Keratinocyte (primary cell): Measurements from ENCODE around the gene SOCS1. TPM values are rescaled to one million over a fixed set of nuclear protein-coding genes. Genes with fewer than 3 reads are reported as not detected.

ENCODE experiments used
- DNase-seq: peaks from one replicate; pipeline ENCODE4 v3.0.0-alpha.2; 2011; ENCODE audit warnings: low read depth, missing footprints, low spot score
- FAIRE-seq: peaks from 2 replicates; lab custom pipeline; 2011; peaks lifted over from hg19 to GRCh38; lab: Jason Lieb, UNC
- H2AFZ ChIP-seq: 2 replicates; pipeline ENCODE4 v1.6.0; 2012; ENCODE audit warnings: low read length, control low read depth, inconsistent platforms; ENCODE audit not compliant: control insufficient read depth
- H3K27ac ChIP-seq: 2 replicates; pipeline ENCODE4 v1.5.1; 2011; ENCODE audit warnings: low read length; ENCODE audit not compliant: control insufficient read depth, insufficient read depth
- H3K27me3 ChIP-seq: 3 replicates; pipeline ENCODE4 v1.6.0; 2011; ENCODE audit warnings: low read length; ENCODE audit not compliant: control insufficient read depth, insufficient read depth; ENCODE audit errors: extremely low read depth
- H3K36me3 ChIP-seq, 2 experiments: 2 replicates in 1 of 2; 3 replicates in 1 of 2; pipeline ENCODE4 v1.5.1; 2011; ENCODE audit warnings: low read length in 2 of 2, mild to moderate bottlenecking in 1 of 2; ENCODE audit not compliant: control insufficient read depth in 2 of 2, insufficient read depth in 2 of 2; ENCODE audit errors: extremely low read depth in 1 of 2
- H3K4me1 ChIP-seq: 3 replicates; pipeline ENCODE4 v1.5.1; 2011; ENCODE audit warnings: low read length; ENCODE audit not compliant: control insufficient read depth, insufficient read depth; ENCODE audit errors: extremely low read depth
- H3K4me2 ChIP-seq: 3 replicates; pipeline ENCODE4 v1.6.0; 2011; ENCODE audit warnings: low read depth, low read length; ENCODE audit not compliant: control insufficient read depth, insufficient read depth; ENCODE audit errors: extremely low read depth
- H3K4me3 ChIP-seq, 3 experiments: fragments of 200-600 bp in 1 of 3; sonication (generic) in 1 of 3; 2 replicates in 2 of 3; 3 replicates in 1 of 3; pipeline ENCODE4 v1.5.1; 2011 to 2016; ENCODE audit warnings: low read length in 3 of 3, mild to moderate bottlenecking in 3 of 3, control low read depth in 2 of 3, inconsistent platforms in 1 of 3, low read depth in 1 of 3, mixed read lengths in 1 of 3, mixed run types in 1 of 3, moderate library complexity in 1 of 3; ENCODE audit not compliant: control insufficient read depth in 2 of 3, insufficient read depth in 2 of 3; ENCODE audit errors: extremely low read depth in 1 of 3
- H3K79me2 ChIP-seq: 2 replicates; pipeline ENCODE4 v1.6.0; 2012; ENCODE audit warnings: low read length; ENCODE audit not compliant: control insufficient read depth, insufficient read depth
- H3K9ac ChIP-seq: 3 replicates; pipeline ENCODE4 v1.6.0; 2011; ENCODE audit warnings: low read length; ENCODE audit not compliant: control insufficient read depth, insufficient read depth; ENCODE audit errors: extremely low read depth
- H3K9me1 ChIP-seq: 3 replicates; pipeline ENCODE4 v1.6.0; 2011; ENCODE audit warnings: low read length; ENCODE audit not compliant: control insufficient read depth, insufficient read depth; ENCODE audit errors: extremely low read depth
- H3K9me3 ChIP-seq: 2 replicates; pipeline ENCODE4 v1.5.1; 2012; ENCODE audit warnings: low read depth, low read length; ENCODE audit not compliant: control insufficient read depth
- H4K20me1 ChIP-seq: 3 replicates; pipeline ENCODE4 v1.6.0; 2011; ENCODE audit warnings: low read length; ENCODE audit not compliant: control insufficient read depth, insufficient read depth; ENCODE audit errors: extremely low read depth
- EZH2 ChIP-seq: IDR thresholded peaks from one replicate; pipeline ENCODE4 v1.6.1; 2012; ENCODE audit warnings: inconsistent platforms, mild to moderate bottlenecking, low read length, moderate library complexity
- dilution Hi-C: fragments of 300-500 bp; cut with MboI; formaldehyde crosslinking; loops from one replicate; pipeline ENCODE4 v1.7.0; 2020; ENCODE audit warnings: low sequenced_read_pairs; ENCODE audit not compliant: extremely low pct_ligation_motif_present
- polyA minus RNA-seq, 3 experiments: library from RNA; depleted of rRNA, polyadenylated mRNA; stranded (reverse); fragments of >200 nt; gene quantifications; 1 replicate in 1 of 3; 2 replicates in 1 of 3; 3 replicates in 1 of 3; pipeline ENCODE4 v1.2.3, GENCODE V29; 2011
- polyA plus RNA-seq, 5 experiments: library from polyadenylated mRNA; depleted of rRNA in 3 of 5; stranded (reverse) in 3 of 5; stranded (forward) in 1 of 5; unstranded in 1 of 5; fragments of >200 nt; gene quantifications; 1 replicate in 1 of 5; 2 replicates in 3 of 5; 3 replicates in 1 of 5; pipeline versions ENCODE4 v1.2.1 to v1.2.3, GENCODE V29; 2011 to 2012; ENCODE audit warnings: missing spikeins in 2 of 5, low read depth in 1 of 5, low replicate concordance in 1 of 5
- TF ChIP-seq, protein P1 (sequence below), 3 experiments: IDR thresholded peaks in 1 of 3; conservative IDR thresholded peaks in 1 of 3; optimal IDR thresholded peaks in 1 of 3; 2 replicates in 2 of 3; 3 replicates in 1 of 3; pipeline versions ENCODE3 to v1.5.1; 2011; ENCODE audit warnings: low read length in 3 of 3, mild to moderate bottlenecking in 3 of 3, moderate library complexity in 2 of 3, control low read depth in 1 of 3, inconsistent platforms in 1 of 3; ENCODE audit not compliant: insufficient read depth in 2 of 3; ENCODE audit errors: extremely low read depth in 1 of 3

The SOCS1 gene, protein sequence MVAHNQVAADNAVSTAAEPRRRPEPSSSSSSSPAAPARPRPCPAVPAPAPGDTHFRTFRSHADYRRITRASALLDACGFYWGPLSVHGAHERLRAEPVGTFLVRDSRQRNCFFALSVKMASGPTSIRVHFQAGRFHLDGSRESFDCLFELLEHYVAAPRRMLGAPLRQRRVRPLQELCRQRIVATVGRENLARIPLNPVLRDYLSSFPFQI
- polyA plus RNA-seq (0.98 to 2.8 TPM (median 2.4 TPM) in 3 replicates), polyA minus RNA-seq (0.38 to 6.6 TPM (median 0.92 TPM) in 3 replicates)
- 0.80 TPM for polyA plus RNA-seq (2011; ENCODE audit: low read depth)
- polyA plus RNA-seq (2011; cell fraction: cytosol; rRNA removed) = 0.79 and 1.2 TPM in 2 replicates
- polyA plus RNA-seq (2011; cell fraction: nucleus; rRNA removed) = 2.0 and 2.9 TPM in 2 replicates
- 3.1 and 3.8 TPM in 2 replicates for polyA plus RNA-seq (2012; ENCODE audit: low replicate concordance)
- polyA minus RNA-seq (2011; cell fraction: cytosol; rRNA and poly(A)+ RNA removed) = 2.3 TPM
- 1.9 and 4.1 TPM in 2 replicates for polyA minus RNA-seq (2011; cell fraction: nucleus; rRNA and poly(A)+ RNA removed)

DNA sequence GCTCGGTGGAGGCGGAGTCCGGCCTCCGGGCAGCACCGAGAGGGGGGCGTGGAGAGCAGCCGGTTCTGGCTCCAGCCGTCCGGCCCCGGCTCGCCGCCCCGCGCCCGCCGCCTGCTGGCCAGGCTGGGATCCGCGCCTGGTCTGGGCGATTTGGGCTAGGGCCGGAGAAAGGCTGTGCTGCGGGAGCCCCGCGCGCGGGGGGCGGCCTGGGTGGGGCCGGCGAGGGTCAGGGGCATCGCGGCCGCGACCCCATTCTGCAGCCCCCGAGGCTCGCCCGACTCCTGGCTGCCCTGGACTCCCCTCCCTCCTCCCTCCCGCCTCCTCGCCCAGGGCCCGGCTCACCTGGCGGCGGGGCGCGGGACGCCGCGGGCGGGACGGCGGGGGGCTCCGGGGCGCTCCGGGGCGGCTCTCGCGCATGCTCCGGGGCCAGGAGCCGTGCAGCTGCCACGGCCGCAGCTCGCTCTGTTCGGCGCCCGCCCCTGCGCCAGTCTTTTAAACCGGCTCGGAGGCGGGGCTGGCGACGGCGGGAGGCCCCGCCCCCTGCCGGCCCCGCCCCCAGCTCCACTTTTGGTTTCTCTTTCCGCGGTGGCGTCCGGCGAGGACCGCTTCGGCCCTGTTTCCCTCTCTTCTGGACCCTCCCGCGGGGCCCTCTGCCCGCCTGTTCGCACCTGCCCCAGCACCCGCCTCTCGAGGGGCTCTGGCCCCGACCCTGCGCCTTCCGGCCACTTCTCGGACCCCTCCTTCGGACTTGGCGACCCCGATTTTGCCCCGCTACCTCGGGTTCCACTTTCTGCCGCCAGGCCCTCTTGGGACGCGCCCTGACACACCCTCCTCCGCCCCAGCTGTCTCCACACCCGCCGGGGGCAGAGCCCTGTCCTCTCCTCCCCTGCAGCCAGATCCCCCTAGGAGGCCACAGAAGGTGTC lies at the start of gene SOCS1:
TSS of gene SOCS1 (minus strand) at position 468 of the 924 bp plus-strand sequence. CDS start 726 bp downstream, outside the sequence.
- H4K20me1 ChIP-seq = no peaks in the 10 kb centered on the region
- H3K4me1 ChIP-seq = peaks cover 20% of the 10 kb centered on the region
- DNase-seq = peak; percentile 15

DNA sequence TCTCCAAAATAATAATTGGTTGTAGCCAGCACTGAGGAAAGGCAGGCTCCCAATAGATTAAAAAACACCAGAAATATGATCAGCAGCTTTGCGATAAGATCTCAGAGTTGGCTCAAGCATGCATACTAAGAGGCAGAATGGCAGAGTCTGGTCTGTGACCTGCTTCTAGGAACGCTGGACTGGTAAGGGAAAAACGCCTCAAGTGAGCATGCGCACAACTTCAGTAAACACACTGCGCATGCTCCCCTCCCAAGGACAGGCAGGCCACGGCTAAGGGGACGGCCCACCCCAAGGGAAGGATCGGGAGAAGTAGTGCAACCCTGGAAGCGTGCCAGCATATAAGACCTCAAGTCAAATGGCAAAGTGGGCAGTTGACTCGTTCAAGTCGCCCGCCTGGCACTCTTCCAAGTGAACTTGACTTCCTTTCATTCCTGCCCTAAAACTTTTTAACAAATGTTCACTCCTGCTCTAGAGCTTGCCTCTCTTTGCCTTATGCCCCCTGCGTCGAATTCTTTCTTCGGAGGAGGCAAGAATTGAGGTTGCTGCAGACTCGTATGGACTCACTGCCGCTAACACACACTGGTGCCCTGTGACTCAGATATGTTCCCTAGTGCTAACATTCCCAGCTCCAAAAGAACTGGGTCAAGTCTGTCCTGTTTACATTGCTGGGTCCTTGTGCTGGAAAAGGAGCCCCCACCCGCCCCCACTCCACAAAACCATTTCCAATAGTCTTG lies 47.6 kb upstream of the SOCS1 start:
- H2AFZ ChIP-seq = peak overlapping the region; percentile 8
- H3K4me2 ChIP-seq = peak overlapping the region; percentile 55
- no peak overlapping the region for H3K9ac ChIP-seq
- H3K9me3 ChIP-seq = no peaks in the 10 kb centered on the region
- no peak overlapping the region for H3K27ac ChIP-seq
- H3K9me1 ChIP-seq = no peaks in the 10 kb centered on the region
- peaks cover 3% of the 10 kb centered on the region for H3K4me1 ChIP-seq
- DNase-seq (peak; percentile 19), FAIRE-seq (no peak)
- no peaks in the 10 kb centered on the region for H3K36me3 ChIP-seq
- no peaks in the 10 kb centered on the region for H3K79me2 ChIP-seq
- no peaks in the 10 kb centered on the region for H4K20me1 ChIP-seq
- TF ChIP-seq, protein P1, sequence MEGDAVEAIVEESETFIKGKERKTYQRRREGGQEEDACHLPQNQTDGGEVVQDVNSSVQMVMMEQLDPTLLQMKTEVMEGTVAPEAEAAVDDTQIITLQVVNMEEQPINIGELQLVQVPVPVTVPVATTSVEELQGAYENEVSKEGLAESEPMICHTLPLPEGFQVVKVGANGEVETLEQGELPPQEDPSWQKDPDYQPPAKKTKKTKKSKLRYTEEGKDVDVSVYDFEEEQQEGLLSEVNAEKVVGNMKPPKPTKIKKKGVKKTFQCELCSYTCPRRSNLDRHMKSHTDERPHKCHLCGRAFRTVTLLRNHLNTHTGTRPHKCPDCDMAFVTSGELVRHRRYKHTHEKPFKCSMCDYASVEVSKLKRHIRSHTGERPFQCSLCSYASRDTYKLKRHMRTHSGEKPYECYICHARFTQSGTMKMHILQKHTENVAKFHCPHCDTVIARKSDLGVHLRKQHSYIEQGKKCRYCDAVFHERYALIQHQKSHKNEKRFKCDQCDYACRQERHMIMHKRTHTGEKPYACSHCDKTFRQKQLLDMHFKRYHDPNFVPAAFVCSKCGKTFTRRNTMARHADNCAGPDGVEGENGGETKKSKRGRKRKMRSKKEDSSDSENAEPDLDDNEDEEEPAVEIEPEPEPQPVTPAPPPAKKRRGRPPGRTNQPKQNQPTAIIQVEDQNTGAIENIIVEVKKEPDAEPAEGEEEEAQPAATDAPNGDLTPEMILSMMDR (optimal IDR thresholded peaks at IDR 0.05 in 1 of 3, IDR thresholded peaks at IDR 0.05 in 1 of 3, conservative IDR thresholded peaks at IDR 0.05 in 1 of 3; ENCODE audit: extremely low read depth in 1 of 3, insufficient read depth in 2 of 3, low read length in 3 of 3) = no peak
- no peak for TF ChIP-seq EZH2
- no peaks in the 10 kb centered on the region for H3K27me3 ChIP-seq
- dilution Hi-C loops = no loop called here
- H3K4me3 ChIP-seq = peak overlapping the region in 1 of 3 experiments; percentile 31

More for the DNA sequence above, at the start of gene SOCS1:
- Histone ChIP-seq H3K36me3 (no peaks in the 10 kb centered on the region), H3K4me2 (peak within 1 kb of the TSS; percentile 85), H3K9me1 (no peaks in the 10 kb centered on the region), H3K79me2 (peaks cover 19% of the 10 kb centered on the region), H3K9ac (peak within 1 kb of the TSS; percentile 90), H3K4me3 (peak within 1 kb of the TSS; percentile 70 to 88 (median 79)), H2AFZ (peak within 1 kb of the TSS; percentile 86), H3K27ac (peak within 1 kb of the TSS; percentile 76), H3K27me3 (peaks cover 5% of the 10 kb centered on the region), H3K9me3 (no peaks in the 10 kb centered on the region)
- dilution Hi-C loops = no loop called here
- no peak for FAIRE-seq
- TF ChIP-seq, protein P1 (optimal IDR thresholded peaks at IDR 0.05 in 1 of 3, IDR thresholded peaks at IDR 0.05 in 1 of 3, conservative IDR thresholded peaks at IDR 0.05 in 1 of 3; ENCODE audit: extremely low read depth in 1 of 3, insufficient read depth in 2 of 3, low read length in 3 of 3) = peak; percentile 46 to 79 (median 66)
- no peak for TF ChIP-seq EZH2
